ENCODE measurements around the gene SCTR.

Gene SCTR

GRCh38 chr2:119523952-119524694 lies at the start of gene SCTR:
TSS of gene SCTR (minus strand) at chr2:119524483. CDS start at chr2:119524226, 257 bp downstream.
- peak; percentile 7 for DNase-seq

DNA sequence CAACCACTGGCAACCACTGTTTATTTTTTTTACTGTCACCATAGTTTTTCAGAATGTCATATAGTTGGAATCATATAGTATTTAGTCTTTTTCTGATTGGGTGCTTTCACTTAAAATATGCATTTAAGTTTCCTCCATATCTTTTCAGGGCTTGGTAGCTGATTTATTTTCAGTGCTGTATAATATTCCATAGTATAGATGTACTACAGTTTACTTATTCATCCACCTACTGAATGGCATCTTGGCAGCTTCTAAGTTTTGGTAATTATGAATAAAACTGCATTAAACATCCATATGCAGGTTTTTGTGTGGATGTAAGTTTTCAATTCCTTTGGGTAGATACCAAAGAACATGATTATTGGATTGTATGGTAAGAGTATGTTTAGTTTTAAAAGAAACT lies 43.0 kb upstream of the SCTR start:
- DNase-seq: no peak

DNA sequence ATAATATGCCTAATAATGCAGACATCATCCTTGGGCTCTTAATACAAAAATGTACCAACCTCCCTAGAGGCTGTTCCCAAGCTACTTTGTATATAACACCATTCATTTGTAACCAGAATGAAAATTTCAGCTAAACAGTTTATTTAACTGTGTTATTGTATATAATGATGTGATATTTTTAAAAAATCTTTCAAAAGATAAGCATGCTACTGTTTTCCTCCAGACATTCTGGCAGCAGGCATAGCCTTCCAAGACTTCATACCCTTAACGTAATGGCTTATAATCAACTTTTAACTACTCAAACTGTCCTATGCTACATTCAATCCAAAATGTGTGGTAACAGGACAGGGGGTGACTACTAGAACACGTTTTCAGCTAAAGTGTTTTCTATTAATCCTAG lies 41.2 kb upstream of the SCTR start:
- no peak for DNase-seq

- DNase-seq: no peak
These were observed 29.5 kb upstream of the SCTR start for GRCh38 chr2:119553687-119554344.

GRCh38 chr2:119552902-119553301 lies 28.6 kb upstream of the SCTR start:
- DNase-seq: no peak

DNA sequence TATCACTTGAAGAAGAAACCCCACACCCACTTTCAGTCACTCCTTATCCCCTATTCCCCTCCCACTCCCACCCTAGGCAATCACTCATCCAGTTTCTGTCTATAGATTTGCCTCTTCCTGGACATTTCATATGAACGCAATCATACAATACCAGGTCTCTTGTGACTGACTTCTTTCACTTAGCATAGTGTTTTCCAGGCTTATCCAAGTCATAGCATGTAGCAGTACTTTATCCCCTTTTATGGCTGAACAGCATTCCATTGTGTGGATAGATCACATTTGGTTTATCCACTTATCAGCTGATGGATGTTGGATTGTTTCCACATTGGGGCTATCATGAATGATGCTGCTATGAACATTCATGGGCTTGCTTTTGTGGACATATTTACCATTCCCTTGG lies 26.6 kb upstream of the SCTR start:
- DNase-seq: no peak

DNA sequence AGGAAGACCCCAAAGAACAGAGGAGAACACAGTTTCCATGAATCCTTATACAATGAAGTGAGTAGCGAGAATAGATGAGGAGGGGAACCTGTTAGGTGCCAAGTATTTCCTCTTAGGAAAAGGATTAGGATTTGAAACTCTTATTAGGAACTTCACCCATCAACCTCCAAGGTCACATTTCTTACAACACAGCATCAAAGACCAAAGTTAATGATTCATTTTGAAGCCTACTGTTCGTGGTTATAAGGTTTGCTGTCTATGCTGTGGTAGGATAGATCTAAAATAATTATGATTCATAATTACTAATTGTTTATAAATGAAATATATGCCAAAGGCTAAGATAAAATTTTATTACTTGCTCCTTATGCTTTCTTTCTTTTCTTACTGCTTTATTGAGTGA lies 26.1 kb upstream of the SCTR start:
- no peak for DNase-seq

GRCh38 chr2:119549241-119549640 lies 25.0 kb upstream of the SCTR start:
- DNase-seq: no peak

DNA sequence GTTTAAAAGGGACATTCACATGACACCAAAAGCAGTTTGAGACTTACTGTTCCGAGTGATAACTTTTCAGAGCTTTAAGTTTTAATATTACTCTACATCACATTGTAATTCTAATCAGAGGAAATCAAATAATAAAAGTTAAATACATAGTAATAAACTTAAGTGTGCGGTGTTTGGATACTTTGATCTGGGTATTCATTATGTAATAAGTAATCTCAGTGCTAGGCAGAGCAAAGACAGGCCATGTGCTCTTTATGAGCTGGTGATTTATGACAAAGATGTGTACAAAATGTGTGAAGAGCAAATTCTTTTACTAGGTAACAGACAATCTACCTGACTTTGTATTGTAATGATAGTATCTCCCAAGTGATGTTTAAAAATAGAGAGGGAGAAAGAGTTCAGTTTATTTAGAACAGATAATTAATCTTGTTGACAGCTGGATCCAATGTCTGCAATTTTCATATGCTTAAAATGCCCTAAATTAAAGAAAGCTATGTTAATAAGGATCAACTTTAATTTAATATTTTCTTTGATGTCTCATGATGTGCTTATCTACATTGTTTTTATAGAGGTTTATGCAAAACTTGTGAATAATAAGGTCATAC lies 24.3 kb upstream of the SCTR start:
- no peak for DNase-seq

DNA sequence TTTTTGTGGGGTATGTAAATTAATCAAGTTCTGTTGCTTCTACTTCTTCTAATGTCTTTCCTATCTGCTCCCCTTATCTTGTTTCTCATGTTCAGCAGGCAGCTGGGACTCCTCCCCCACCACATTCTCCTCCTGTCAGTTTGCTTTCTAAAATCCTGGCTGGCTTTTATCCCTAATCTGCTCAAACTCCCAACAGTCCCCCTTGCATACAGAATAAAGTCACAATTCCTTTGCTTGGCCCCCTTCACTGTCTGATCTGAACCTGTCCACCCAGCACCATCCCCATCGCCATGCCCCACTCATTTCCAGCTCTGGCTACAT lies 22.1 kb upstream of the SCTR start:
- DNase-seq: no peak

DNA sequence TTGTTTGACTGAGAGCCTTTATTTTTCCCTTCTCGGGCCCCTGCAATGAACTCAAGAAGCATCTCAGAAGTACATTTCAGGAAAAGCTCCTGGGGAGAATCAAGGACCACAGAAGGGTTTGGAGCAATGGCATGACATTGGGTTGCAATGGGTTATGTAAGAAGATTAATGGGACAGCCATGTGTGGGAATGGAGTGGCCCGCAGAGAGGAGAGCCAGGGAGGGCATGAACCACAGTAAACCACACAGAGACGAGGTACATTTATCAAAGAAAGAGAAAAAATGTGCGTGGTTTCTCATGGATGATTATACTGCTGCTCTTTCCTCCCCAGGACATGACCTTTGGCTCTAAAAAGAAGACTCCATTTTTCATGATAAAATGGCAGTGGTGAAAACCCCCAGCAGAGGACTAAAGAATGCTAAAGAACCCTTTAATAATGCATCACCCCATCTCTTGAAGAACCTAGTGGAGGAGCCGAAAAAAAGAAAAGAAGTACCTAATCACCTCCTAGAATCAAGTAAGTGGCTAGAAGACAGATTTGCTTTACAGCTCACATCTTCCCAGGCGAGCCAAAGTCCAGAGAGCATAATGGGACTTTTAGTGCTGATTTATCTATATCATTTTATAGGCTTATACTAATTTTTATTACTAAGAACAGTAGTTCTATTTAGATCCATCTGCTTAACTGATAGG lies 21.6 kb upstream of the SCTR start:
- no peak for DNase-seq

- DNase-seq: no peak
These were observed 20.7 kb upstream of the SCTR start for GRCh38 chr2:119544939-119545475.

DNA sequence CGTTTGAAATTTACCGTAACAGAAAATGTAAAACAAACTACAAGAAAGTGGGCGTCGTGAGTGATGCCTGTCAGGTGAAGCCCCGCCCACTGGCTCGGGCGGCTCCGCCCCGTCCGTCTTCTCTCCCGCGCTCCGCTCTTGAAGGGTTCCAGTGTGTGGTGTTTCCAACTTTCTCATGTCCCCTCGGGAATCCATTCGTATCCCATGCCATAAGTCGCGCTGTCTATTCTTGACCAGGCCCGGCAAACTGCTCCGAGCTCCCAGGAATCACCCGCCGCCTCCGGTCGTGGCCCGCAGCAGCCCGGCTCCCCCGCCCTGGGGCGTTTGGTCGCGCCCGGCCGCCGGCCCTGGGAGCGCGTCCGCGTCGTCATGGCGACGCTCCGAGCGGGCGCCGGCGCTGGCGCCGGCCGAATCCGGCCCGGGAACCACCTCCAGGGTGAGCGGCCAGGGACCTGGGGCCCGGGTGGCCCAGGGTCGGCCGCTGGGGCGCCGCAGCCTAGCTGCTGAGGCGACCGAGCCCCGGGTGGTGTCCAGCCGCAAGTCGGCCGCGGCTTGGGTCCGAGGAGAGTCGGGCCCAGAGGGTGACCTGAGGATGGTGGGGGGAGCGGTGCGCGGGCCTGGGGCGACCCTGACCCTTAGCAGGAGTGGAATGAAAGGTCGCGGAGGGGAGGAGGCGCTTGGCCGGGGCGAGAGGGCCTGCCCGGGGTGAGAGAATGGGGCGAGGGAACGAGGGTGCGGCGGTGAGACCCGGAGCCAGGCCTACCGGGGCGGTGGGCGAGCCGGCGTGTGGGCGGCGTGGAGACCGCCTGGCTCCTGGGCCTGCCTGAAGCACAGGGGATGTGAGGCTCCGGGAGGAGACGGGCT lies 20.0 kb upstream of the SCTR start, which contains the start of gene CFAP221:
Gene CFAP221 (plus strand): TSS at position 375 of the 864 bp plus-strand sequence. CDS start 1,683 bp downstream, outside the sequence.
- peak; percentile 80 for DNase-seq

DNA sequence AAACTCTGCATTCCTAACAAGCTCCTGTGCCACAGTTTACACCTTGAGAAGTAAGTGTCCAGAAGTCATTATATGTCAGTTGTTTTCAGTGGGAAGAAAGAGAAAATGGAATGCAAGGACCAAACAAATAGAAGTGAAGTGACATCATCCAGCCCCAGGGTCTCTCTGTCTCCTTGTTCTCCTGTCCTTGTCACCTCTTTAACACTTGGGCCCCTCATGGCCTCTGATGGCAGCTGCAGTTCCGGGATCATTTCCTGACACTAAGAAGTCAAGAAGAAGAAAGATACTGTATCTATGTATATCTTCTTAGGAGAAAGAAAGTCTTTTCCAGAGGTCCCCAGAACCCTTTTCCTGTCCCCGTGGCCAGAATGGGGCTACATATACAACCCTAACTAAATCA lies 17.2 kb upstream of the SCTR start:
- no peak for DNase-seq

DNA sequence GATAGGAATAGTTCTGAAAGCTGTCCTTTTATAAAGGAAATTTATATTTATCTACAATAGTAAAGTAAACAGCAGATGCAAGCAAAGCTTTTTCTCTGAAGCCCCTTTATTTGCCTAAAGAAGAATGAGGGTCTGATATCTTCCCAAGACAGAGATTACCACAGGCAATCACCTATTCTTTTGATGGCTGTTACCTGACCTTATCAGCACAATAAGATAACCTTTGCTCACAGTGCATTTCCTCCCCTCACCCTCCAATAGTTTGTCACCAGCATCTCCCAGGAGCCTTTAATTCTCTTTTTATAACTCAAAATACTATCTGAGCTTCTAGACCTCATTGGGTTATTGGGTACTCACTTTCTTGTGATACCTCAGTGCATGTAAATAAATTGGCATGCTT lies 13.5 kb upstream of the SCTR start:
- no peak for DNase-seq

DNA sequence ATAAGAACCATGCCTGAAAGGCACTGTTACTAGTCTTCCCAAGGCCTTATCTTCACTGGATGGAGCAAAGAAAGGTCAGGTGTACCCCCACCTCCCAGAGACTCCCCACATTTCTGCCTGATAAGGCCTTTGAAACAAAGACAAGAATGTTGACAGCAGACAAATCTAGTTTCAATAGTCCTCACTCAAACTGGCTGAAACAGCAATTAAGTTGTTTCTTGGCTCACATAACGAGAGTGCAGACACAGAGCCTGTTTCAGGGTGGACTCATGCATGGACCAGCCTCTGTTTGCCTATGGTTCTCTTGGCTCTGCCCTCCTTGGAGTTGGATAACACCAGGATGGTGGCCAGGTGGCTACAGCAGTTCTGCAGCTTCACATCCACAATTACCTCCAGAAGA lies 12.4 kb upstream of the SCTR start:
- DNase-seq: no peak

GRCh38 chr2:119536211-119536610 lies 11.9 kb upstream of the SCTR start:
- DNase-seq: no peak

DNA sequence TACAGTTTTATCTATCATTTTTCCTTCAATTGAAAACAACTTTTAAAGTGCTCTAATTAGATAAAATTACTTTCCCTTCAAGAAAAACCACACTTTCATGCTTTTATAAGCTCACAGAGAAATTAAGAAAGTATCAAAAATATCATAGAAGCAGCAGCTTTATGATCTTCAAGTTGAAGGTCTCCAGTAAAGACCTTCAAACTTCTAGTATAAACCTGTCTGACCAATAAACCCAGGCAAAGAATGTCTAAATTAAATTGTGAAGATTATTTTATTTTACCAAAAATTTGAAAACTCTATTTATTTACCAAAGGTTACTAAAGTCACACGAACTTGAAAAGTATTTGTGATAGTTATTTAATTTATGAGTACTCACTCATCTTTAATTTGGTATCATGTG lies 9.3 kb upstream of the SCTR start:
- DNase-seq: no peak

DNA sequence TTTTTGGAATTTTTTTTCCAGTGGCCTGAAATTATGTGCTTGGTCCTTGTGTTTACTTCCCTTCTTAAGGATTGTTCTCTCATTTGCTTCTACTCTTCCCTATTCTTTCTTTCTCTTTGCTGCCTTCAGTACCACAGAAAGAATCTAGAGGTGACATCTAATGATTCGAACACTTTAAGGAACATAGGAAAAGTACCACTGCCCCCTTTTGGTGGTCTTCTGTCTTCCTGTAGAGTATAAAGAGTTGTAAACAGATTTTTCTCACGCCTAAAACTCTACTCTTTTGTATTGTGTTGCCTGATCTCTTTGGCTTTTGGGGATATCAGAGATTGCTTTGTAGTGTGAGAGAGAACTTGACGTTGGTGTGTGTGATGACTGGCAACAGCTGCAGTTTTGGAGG lies 7.0 kb upstream of the SCTR start:
- DNase-seq: no peak

DNA sequence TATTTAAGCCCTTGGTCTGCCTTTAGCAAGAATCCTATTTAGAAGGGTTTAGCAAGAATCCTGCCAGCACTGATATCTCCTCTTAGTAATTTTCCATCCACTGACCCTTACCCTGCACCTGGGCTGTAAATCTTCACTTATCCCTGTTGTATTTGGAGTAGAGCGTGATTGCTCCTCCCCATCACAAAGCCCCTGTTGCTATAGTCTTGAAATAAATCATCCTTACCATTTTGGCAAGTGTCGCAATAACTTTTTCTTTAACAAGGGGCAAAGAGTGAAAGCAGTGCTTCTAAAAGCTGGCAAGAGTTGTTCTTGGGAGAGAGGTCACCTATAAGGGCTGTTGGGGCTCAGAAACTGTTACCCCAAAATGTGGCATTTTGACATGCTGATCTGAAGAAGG lies 3.7 kb upstream of the SCTR start:
- no peak for DNase-seq

- DNase-seq: no peak
These were observed 1.3 kb upstream of the SCTR start for GRCh38 chr2:119525614-119526013.

GRCh38 chr2:119523383-119523951 lies 816 bp downstream of the SCTR start:
- no peak for DNase-seq

Measured in stimulated activated CD4-positive, alpha-beta T cell treated with anti-CD3 and anti-CD28 coated beads, Interleukin-15, amount 100 ng/mL, for 24 hours (primary cell).